ENCODE data around the gene KCNG3.

KCNG3 gene

GRCh38 chr2:42480402-42480801 is 13.4 kb downstream of the KCNG3 start:
- no peak for DNase-seq

- no peak for DNase-seq
Observed at GRCh38 chr2:42474765-42475454, 18.9 kb downstream of the KCNG3 start.

DNA sequence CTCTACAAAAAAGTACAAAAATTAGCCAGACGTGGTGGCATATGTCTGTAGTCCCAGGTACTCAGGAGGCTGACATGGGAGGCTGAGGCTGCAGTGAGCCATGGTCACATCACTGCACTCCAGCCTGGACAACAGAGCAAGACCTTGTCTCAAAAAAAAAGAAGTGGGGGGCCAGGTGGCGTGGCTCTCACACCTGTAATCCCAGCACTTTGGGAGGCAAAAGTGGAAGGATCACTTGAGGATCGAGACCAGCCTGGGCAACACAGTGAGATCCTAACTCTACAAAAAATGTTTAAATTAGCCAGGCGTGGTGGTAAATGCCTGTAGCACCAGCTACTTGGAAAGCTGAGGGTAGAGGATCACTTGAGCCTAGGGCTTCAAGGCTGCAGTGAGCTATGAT is 23.1 kb downstream of the KCNG3 start:
- no peak for DNase-seq

GRCh38 chr2:42464631-42465030 is 29.2 kb downstream of the KCNG3 start:
- DNase-seq = no peak

- DNase-seq = no peak
Observed at GRCh38 chr2:42463570-42463969, 30.2 kb downstream of the KCNG3 start.

DNA sequence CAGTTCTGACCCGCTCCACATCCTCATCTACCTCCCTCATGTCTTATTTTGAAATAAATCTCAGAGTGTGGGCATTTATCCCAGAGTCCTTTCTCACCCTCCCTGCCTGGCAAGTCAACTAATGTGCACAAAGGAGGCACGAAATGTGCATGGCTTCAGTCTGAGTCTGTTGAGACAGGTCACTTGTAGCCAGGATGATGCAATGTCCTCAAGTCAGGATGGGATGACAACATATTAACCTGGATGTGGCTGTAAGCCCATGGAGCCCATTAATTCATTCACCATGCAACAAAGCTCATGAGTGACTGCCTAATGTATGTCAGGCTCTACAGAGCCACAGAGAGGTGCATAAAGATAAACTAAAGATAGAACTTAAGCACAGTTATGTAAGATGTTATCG is 34.5 kb downstream of the KCNG3 start:
- no peak for DNase-seq

GRCh38 chr2:42458396-42458795 is 35.4 kb downstream of the KCNG3 start:
- no peak for DNase-seq

DNA sequence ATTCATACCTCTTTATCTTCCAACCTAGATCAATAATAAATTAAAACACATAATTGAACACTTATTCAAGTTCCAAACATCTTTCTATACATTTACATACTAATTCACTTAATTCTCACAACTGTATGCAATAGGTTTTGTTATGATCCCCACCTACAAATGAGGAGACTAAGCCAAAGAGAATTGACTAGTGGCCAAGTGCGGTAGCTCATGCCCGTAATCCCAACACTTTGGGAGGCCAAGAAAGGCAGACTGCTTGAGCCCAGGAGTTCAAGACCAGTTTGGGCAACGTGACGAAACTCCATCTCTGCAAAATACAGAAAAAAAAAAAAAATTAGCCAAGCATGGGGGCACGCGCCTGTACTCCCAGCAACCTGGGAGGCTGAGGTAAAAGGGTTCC is 36.8 kb downstream of the KCNG3 start:
- DNase-seq = no peak

DNA sequence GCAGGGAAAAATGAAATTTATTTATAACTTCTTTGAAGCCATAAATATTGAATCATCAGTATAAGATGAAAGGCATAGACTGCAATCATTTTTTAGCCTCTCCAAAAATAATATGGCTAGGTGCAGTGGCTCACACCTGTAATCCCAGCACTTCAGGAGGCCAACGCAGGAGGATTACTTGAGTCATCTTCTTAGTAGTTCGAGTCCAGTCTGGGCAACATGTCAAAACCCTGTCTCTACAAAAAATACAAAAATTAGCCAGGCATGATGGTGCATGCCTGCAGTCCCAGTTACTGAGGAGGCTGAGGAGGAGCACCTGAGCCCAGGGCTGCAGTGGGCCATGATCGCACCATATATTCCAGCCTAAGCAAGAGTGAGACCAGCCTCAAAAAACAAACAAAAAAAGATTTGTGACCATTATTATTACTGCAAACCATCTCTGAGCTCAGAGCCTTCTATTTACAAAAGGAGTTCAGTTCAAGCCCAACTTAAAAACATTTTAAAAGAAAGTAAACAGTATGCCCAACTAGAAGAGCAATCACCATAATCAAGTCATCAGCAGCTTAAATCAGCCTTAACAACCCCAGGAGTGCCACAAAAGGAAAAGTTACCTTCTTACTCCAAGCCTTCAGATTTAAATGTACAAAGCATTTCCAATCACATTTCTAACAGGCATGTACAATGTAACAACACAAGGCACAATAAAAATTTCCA is 37.5 kb downstream of the KCNG3 start:
- DNase-seq = no peak

DNA sequence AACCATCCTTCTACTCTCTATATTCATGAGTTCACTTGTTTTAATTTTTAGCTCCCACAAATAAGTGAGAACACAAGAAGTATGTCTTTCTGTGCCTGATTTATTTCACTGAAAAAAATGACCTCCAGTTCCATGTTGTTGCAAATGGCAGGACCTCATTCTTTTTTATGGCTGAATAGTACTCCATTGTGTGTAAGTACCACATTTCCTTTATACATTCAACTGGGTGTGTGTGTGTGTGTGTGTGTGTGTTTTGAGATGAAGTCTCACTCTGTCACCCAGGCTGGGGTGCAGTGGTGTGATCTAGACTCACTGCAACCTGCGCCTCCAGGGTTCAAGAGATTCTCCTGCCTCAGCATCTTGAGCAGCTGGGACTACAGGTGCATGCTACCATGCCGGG is 41.2 kb downstream of the KCNG3 start:
- DNase-seq = no peak

GRCh38 chr2:42450136-42450535 is 43.6 kb downstream of the KCNG3 start:
- DNase-seq = no peak

GRCh38 chr2:42449163-42450087 is 44.4 kb downstream of the KCNG3 start:
- no peak for DNase-seq

- no peak for DNase-seq
Observed at GRCh38 chr2:42448163-42448562, 45.6 kb downstream of the KCNG3 start.

DNA sequence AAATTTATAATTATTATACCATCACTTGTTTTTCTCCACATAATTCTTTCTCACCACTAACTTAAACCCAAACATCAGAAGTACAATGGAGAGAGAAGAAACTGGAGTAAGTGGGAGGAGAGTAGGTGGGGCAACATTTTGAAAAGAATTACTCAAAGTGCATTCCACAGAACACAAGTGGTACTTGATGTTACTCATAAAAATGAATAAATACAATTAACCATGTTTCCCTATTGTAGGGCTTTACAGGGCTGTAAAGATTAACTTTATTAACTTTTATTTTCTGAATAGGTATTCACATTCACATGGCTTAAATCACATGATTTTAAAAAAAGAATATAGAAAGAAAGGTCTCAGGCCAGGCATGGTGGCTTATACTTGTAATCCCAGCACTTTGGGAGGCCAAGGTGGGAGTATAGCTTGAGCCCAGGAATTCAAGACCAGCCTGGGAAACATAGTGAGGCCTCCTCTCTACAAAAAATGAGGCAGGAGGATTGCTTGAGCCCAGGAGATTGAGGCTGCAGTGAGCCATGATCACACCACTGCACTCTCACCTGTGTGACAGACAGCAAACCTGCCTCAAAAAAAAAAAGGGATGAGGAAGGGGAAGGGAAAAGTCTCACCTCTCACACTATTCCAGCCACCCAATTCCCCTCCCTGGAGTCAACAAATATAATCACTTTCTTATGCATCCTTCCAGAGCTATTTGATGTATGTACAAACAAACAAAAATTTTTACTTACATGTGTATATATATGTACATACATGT is 47.1 kb downstream of the KCNG3 start:
- no peak for DNase-seq

- DNase-seq = no peak
Observed at GRCh38 chr2:42443718-42444399, 49.9 kb downstream of the KCNG3 start.

GRCh38 chr2:42442774-42443173 is 51.0 kb downstream of the KCNG3 start:
- no peak for DNase-seq

DNA sequence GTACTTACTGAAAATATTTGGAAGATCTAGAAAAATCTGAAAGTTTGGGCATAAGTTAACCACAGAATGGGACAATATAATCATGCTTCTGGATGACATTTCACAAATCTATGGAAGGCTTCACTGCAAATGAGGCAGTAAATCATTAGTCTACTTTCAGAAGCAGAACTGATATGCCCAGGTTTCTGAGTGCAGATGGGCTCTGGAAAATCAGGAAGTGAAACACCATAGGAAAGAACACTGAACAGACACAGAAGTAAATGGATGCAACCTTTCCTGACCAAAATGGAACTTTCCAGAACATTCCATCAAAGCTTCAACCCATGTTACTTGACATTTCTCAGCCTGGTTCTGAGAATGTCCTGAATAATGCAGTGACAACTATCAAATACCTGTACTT is 55.1 kb downstream of the KCNG3 start:
- no peak for DNase-seq

DNA sequence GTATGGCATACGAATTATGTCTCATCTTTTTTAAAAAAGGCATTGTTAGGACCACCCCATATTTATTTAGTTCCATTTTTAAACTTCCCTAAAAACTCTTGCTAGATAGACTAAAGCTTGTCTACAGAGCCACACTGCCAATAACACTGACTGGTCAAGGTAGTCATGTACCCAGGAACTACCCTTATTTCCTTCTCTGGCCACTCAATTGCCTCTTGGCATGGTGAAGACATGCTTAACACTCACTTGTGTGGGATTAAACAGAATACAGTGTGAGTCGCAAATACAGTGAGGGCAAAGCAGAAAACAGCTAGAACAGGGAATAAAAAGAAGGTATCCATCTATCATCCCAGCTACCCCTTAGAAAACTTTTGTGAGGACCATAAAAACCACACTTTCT is 57.4 kb downstream of the KCNG3 start:
- DNase-seq = no peak

- DNase-seq = no peak
Observed at GRCh38 chr2:42435628-42436027, 58.2 kb downstream of the KCNG3 start.

DNA sequence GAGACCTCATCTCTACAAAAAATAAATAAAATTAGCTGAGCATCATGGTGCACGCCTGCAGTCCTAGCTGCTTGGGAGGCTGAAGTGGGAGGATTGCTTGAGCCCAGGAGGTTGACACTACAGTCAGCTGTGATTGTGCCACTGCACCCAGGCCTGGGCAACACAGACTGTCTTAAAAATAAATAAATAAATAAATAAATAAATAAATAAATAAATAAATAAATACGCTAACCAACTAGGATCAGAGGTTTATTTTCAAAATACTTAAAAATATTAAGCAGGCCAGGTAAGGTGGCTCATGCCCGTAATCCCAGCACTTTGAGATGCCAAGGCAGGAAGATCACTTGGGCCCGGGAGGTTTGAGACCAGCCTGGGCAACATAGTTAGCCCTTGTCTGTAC is 63.6 kb downstream of the KCNG3 start:
- DNase-seq = no peak

GRCh38 chr2:42429352-42429751 is 64.4 kb downstream of the KCNG3 start:
- no peak for DNase-seq

GRCh38 chr2:42425697-42426096 is 68.1 kb downstream of the KCNG3 start:
- DNase-seq = no peak
